Sigmoid colon (tissue), 7 donors: ENCODE measurements around the gene FGGY. TPM values are rescaled to one million over a fixed set of nuclear protein-coding genes. Genes with fewer than 3 reads are reported as not detected.

Source experiments
- DNase-seq: peaks from one replicate; pipeline ENCODE4 v3.0.0-alpha.2; 2019
- H3K27ac ChIP-seq, 4 donors: fragments of 200-600 bp; sonication (generic); one replicate each; pipeline ENCODE4 v1.5.1; 2016 to 2019; ENCODE audit warnings: mild to moderate bottlenecking in 1 of 4
- H3K27me3 ChIP-seq, 3 donors: fragments of 200-600 bp; sonication (generic); one replicate each; pipeline ENCODE4 v1.5.1; 2019; ENCODE audit warnings: mild to moderate bottlenecking in 1 of 3
- H3K36me3 ChIP-seq, 4 donors: fragments of 200-600 bp; sonication (generic); one replicate each; pipeline ENCODE4 v1.5.1; 2016 to 2019
- H3K4me1 ChIP-seq, 4 donors: fragments of 200-600 bp; sonication (generic); one replicate each; pipeline ENCODE4 v1.5.1; 2017 to 2019
- H3K4me3 ChIP-seq, 4 donors: fragments of 200-600 bp; sonication (generic); one replicate each; pipeline ENCODE4 v1.5.1; 2017 to 2019; ENCODE audit warnings: mild to moderate bottlenecking in 2 of 4, moderate library complexity in 1 of 4
- H3K9me3 ChIP-seq, 4 donors: fragments of 200-600 bp in 3 of 4; sonication (generic) in 3 of 4; one replicate each; pipeline versions ENCODE4 v1.5.1 to v1.6.1; 2013 to 2019
- EP300 ChIP-seq, 4 donors: sonication (generic); formaldehyde crosslinking; IDR thresholded peaks; one replicate each; pipeline ENCODE4 v1.6.1; 2017; ENCODE audit warnings: antibody characterized with exemption in 4 of 4
- POLR2A ChIP-seq, 2 donors: fragments of 450-650 bp; IDR thresholded peaks; one replicate each; pipeline ENCODE4 v1.6.1; 2016; ENCODE audit warnings: antibody characterized with exemption in 2 of 2, mild to moderate bottlenecking in 2 of 2, moderate library complexity in 2 of 2
- POLR2AphosphoS5 ChIP-seq, 4 donors: sonication (generic); formaldehyde crosslinking; IDR thresholded peaks; one replicate each; pipeline ENCODE4 v1.6.1; 2017; ENCODE audit warnings: antibody characterized with exemption in 4 of 4
- whole genome bisulfite sequencing, 2 donors: extraction: QIAGEN DNeasy Blood & Tissue Kit; methylation state at CpG; one replicate each; pipeline ENCODE4 v1.1.7; 2013; 5-methylcytosine and 5-hydroxymethylcytosine counted together
- intact Hi-C: fragments of 100-400 bp; cut with DNase I; formaldehyde crosslinking; loops from one replicate; pipeline ENCODE4 v1.15.1; 2023
- polyA plus RNA-seq, 3 donors: library from polyadenylated mRNA; stranded (reverse); fragments of 200-250 nt; gene quantifications; one replicate each; pipeline ENCODE4 v1.2.3, GENCODE V29; 2013
- total RNA-seq, 4 donors: library from RNA; depleted of rRNA; stranded (reverse); fragments of >200 nt; gene quantifications; one replicate each; pipeline ENCODE4 v1.1.0, GENCODE V29; 2016
- TF ChIP-seq, protein P1 (sequence below), 4 experiments: fragments of 450-650 bp in 3 of 4; fragments of 200-600 bp in 1 of 4; IDR thresholded peaks; one replicate each; pipeline ENCODE4 v1.5.1; 2016 to 2019; ENCODE audit warnings: antibody characterized with exemption in 4 of 4, mild to moderate bottlenecking in 3 of 4, moderate library complexity in 2 of 4
- donor health status: healthy with polysubstance abuse.
- donor health status: Bipolar disorder and iron deficiency.
- donor health status: healthy.

FGGY gene
- total and polyA plus RNA-seq, 7 donors = 4.8 to 54.1 (median 20.5) TPM

DNA sequence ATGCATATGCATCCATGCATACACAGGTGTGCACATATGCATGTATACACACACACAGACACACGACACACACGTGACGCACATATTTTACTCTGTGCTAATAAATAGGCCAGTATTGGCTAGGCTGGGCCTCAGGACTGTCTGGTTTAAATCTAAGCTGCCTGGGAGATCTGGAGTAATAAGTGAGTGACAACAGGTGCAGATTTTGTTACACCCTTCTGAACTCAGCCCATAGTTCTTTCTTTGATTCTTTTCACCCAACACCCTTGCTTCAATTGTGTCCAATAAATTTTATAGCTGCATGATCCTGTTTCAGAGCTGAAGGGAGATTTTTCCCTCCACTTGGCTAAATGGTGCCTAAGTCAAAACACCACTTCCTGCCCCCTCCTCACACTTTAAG is 132.8 kb downstream of the FGGY start:
- TF ChIP-seq, protein P1, sequence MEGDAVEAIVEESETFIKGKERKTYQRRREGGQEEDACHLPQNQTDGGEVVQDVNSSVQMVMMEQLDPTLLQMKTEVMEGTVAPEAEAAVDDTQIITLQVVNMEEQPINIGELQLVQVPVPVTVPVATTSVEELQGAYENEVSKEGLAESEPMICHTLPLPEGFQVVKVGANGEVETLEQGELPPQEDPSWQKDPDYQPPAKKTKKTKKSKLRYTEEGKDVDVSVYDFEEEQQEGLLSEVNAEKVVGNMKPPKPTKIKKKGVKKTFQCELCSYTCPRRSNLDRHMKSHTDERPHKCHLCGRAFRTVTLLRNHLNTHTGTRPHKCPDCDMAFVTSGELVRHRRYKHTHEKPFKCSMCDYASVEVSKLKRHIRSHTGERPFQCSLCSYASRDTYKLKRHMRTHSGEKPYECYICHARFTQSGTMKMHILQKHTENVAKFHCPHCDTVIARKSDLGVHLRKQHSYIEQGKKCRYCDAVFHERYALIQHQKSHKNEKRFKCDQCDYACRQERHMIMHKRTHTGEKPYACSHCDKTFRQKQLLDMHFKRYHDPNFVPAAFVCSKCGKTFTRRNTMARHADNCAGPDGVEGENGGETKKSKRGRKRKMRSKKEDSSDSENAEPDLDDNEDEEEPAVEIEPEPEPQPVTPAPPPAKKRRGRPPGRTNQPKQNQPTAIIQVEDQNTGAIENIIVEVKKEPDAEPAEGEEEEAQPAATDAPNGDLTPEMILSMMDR (IDR thresholded peaks at IDR 0.05) = no peak
- TF ChIP-seq POLR2AphosphoS5 (IDR thresholded peaks at IDR 0.05) (no peak), POLR2A (IDR thresholded peaks at IDR 0.05) (no peak), EP300 (IDR thresholded peaks at IDR 0.05) (no peak)
- intact Hi-C loops = no loop called here
- no peak overlapping the region for H3K4me3 ChIP-seq

GRCh38 chr1:59431566-59432294 is 134.8 kb downstream of the FGGY start:
- H3K4me1 ChIP-seq = peaks cover 0 to 17% (median 10%) of the 10 kb centered on the region in 4 donors
- DNase-seq = no peak
- H3K36me3 ChIP-seq = no peaks in the 10 kb centered on the region
- TF ChIP-seq POLR2A (IDR thresholded peaks at IDR 0.05) (no peak), POLR2AphosphoS5 (IDR thresholded peaks at IDR 0.05) (no peak), EP300 (IDR thresholded peaks at IDR 0.05) (no peak)
- TF ChIP-seq, protein P1 (IDR thresholded peaks at IDR 0.05) = no peak
- H3K27ac ChIP-seq = no peak overlapping the region
- H3K9me3 ChIP-seq = no peaks in the 10 kb centered on the region
- WGBS, 2 donors = 79 to 88% methylated on average over 3 of the region's 3 CpGs
- H3K27me3 ChIP-seq = no peaks in the 10 kb centered on the region
- H3K4me3 ChIP-seq = no peak overlapping the region
- intact Hi-C loops = no loop called here

More for the DNA sequence above, 132.8 kb downstream of the FGGY start:
- no peaks in the 10 kb centered on the region for H3K27me3 ChIP-seq
- no peak for DNase-seq
- WGBS, 2 donors = 16 to 64% methylated on average over 3 of the region's 3 CpGs
- H3K4me1 ChIP-seq = peaks cover 0 to 16% (median 7%) of the 10 kb centered on the region in 4 donors
- H3K9me3 ChIP-seq = no peaks in the 10 kb centered on the region
- H3K27ac ChIP-seq = no peak overlapping the region
- no peaks in the 10 kb centered on the region for H3K36me3 ChIP-seq

- Histone ChIP-seq H3K27me3 (no peaks in the 10 kb centered on the region), H3K27ac (no peak overlapping the region), H3K4me1 (peaks cover 0 to 17% (median 14%) of the 10 kb centered on the region in 4 donors), H3K36me3 (no peaks in the 10 kb centered on the region), H3K4me3 (no peak overlapping the region), H3K9me3 (no peaks in the 10 kb centered on the region)
- intact Hi-C loops = no loop called here
- DNase-seq = no peak
- 44 to 67% methylated on average over 6 of the region's 6 CpGs for WGBS, 2 donors
- no peak for TF ChIP-seq EP300 (IDR thresholded peaks at IDR 0.05)
- TF ChIP-seq POLR2AphosphoS5 (IDR thresholded peaks at IDR 0.05) = no peak
- TF ChIP-seq POLR2A (IDR thresholded peaks at IDR 0.05) = no peak
- TF ChIP-seq, protein P1 (IDR thresholded peaks at IDR 0.05) = no peak
Measured at GRCh38 chr1:59432531-59433439, 135.9 kb downstream of the FGGY start.

DNA sequence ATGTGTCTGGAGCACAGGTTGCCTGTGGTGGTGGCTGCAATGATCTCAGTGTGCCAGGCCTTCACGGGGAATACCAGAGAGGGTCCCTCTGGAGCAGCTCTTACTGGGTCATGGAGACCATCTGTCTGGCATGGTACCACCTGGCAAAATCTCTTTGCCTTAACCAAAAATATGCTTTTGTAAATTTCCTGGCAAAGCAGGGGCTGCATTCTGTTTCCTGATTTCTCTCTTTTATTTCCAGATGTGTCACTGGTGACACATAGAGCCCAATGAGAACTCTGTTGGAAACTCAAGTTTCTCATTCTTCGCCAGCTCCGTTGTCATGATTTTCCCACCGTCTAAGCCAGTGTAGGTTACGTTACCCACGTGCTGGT is 136.5 kb downstream of the FGGY start:
- Histone ChIP-seq H3K27me3 (no peaks in the 10 kb centered on the region), H3K36me3 (no peaks in the 10 kb centered on the region), H3K4me1 (peaks cover 0 to 24% (median 18%) of the 10 kb centered on the region in 4 donors), H3K4me3 (no peak overlapping the region), H3K9me3 (no peaks in the 10 kb centered on the region), H3K27ac (no peak overlapping the region)
- WGBS, 2 donors = 87 to 88% methylated on average over 6 of the region's 6 CpGs
- DNase-seq = no peak
- TF ChIP-seq, protein P1 (IDR thresholded peaks at IDR 0.05) = no peak
- TF ChIP-seq POLR2AphosphoS5 (IDR thresholded peaks at IDR 0.05) (no peak), EP300 (IDR thresholded peaks at IDR 0.05) (no peak)
- intact Hi-C loops = no loop called here
